Astrocyte of the spinal cord (primary cell): ENCODE results near the gene PFKL.
"Not testable (repeated sequence)": the region's sequence is repeated elsewhere in the genome, so short reads cannot be mapped to it uniquely, and the experiment has no call there.

Source experiments
- DNase-seq: peaks from one replicate; pipeline ENCODE4 v3.0.0; 2011; ENCODE audit warnings: low read depth, low spot score
- H3K4me3 ChIP-seq: 2 replicates; pipeline ENCODE4 v1.5.1; 2011; ENCODE audit warnings: low read depth, mild to moderate bottlenecking, low read length, moderate library complexity
- in situ Hi-C: cut with HindIII; loops from 2 replicates; pipeline ENCODE4 v1.10.0; 2017; ENCODE audit warnings: low sequenced_read_pairs
- TF ChIP-seq, protein P1 (sequence below): IDR thresholded peaks from 2 replicates; pipeline ENCODE4 v1.5.1; 2012; ENCODE audit warnings: low read depth, mild to moderate bottlenecking, low read length, inconsistent platforms

Gene PFKL

DNA sequence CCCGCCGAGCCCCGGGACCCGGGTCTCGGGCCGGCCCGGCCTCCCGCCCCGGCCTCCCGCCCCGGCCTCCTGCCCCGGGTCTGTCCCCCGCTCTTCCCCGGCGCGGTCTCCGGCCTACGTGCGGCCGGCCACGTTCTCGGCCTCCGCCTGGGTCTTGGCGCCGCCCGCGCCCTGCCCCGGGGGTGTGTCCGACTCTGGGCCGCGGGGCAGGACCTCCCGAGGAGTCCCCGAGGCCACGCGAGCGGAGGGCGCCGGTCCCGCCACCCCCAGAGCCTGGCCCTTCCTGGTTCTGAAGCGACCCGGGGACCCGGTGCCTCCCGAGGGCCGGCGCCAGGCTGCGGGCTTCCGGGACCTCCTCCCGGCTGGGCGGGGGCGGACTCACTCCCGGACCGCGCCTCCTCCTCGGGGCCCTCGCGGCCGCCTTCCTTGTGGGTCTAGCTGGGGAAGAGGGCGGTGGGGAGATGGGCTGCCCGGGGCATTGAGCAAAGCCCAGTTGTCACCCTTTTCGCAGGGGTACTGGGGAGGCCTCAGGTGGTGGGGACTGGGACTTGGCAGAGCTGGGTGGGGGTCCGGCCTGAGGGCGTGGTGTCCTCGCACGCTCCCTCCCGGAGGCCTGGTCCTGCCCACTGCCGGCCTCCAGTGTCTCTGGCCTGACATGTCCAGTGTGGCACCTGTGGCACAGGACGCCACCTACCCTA lies 558 bp downstream of the PFKL start:
- DNase-seq: peak; percentile 36
- in situ Hi-C loops: no loop called here
- TF ChIP-seq, protein P1, sequence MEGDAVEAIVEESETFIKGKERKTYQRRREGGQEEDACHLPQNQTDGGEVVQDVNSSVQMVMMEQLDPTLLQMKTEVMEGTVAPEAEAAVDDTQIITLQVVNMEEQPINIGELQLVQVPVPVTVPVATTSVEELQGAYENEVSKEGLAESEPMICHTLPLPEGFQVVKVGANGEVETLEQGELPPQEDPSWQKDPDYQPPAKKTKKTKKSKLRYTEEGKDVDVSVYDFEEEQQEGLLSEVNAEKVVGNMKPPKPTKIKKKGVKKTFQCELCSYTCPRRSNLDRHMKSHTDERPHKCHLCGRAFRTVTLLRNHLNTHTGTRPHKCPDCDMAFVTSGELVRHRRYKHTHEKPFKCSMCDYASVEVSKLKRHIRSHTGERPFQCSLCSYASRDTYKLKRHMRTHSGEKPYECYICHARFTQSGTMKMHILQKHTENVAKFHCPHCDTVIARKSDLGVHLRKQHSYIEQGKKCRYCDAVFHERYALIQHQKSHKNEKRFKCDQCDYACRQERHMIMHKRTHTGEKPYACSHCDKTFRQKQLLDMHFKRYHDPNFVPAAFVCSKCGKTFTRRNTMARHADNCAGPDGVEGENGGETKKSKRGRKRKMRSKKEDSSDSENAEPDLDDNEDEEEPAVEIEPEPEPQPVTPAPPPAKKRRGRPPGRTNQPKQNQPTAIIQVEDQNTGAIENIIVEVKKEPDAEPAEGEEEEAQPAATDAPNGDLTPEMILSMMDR: no peak
- peak overlapping the region; percentile 60 for H3K4me3 ChIP-seq

DNA sequence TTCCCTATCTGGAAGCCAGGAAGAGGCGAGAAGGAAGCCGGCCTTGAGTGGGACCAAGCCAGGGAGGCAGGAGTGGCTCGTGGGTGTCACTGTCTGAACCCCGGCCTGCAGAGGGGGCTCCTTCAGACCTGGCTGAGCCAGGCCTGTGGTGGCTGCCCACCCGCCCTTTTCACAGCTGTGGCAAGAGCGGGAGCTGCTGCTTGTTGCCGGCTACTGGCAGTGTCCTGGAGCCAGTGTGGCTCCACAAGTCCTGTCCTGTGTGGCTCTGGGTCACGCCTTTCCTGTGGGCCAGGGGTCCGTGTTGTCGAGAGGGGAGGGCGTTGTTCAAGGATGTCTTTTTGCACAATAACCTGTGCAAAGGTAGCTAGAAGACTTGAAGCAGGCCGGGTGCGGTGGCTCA lies 1.3 kb downstream of the PFKL start:
- DNase-seq: no peak
- in situ Hi-C loops: no loop called here
- H3K4me3 ChIP-seq: peak overlapping the region; percentile 60
- TF ChIP-seq, protein P1: no peak

DNA sequence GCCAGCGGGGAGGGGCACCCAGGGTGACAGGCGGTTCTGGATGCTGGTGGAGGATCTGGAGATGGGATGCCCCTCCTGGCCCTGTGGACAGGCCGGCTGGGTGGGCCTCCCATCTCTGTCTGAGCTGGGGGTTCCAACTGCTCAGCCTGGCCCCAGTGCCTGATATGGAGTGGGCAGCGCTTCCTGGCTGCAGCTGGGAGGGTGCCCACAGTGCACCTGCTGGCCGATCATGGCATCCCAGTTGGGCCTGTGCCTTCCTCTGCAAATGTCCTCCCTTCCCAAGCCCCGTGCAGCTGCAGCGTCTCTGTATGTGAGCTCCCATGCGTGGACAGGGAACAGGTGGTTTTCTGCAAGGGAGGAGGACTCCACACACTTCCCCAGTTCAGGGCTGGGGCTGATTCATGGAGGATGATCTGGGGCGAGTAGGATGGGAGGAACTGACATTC lies 2.1 kb downstream of the PFKL start:
- in situ Hi-C loops: no loop called here
- TF ChIP-seq, protein P1: no peak

DNA sequence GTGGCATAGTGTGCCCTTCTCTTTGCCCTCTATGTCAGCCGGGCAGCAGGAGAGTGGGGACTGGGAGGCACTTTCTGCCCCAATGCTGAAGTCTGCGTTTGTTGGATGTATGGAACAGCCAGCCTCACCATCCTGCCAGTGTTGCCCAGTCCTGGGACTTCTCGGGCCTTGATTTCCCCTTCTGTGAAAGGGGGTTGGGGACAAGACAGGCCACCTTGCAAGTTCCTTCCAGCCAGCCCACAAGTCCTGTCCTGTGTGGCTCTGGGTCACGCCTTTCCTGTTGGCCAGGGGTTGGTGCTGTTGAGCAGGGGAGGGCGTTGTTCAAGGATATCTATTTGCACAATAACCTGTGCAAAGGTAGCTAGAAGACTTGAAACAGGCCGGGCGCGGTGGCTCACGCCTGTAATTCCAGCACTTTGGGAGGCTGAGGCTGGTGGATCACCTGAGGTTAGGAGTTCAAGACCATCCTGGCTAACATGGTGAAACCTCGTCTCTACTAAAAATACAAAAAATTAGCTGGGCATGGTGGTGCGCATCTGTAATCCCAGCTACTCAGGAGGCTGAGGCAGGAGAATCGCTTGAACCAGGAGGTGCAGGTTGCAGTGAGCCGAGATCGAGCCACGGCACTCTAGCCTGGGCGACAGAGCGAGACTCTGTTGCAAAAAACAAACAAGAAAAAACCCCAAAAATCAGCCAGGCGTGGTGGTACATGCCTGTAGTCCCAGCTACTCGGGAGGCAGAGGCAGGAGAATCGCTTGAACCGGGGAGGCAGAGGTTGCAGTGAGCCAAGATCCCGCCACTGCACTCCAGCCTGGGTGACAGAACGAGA lies 2.9 kb downstream of the PFKL start:
- in situ Hi-C loops: not testable (repeated sequence)

More for the DNA sequence above, 2.1 kb downstream of the PFKL start:
- H3K4me3 ChIP-seq: no peak overlapping the region
- no peak for DNase-seq

DNA sequence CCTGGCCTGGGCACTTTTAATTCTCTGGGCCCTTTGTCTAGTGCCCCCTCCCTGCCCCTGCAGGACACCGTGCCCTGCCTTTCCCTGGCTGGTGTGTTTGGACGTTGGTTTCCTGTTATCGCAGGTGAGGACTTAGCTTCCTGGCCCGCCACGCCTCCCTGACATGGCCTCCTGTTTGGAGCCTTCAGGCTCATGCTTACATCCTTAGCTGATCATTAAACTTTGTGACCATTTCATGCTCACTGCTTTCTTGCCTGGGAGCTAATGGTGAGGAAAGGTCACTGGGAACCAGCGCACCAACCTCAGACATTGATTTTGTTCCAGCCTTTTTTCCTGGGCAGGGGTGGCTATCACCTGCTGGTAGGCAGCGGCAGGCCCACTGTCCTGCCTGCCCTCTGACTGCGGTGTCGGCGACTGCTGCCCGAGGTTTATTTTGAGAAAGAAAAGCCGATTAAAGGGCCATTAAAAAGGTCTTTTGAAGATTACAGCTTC lies 3.7 kb downstream of the PFKL start:
- in situ Hi-C loops: no loop called here
- no peak overlapping the region for H3K4me3 ChIP-seq
- no peak for DNase-seq
- TF ChIP-seq, protein P1: no peak

More for the DNA sequence above, 2.9 kb downstream of the PFKL start:
- H3K4me3 ChIP-seq, DNase-seq: not testable (repeated sequence)
- TF ChIP-seq, protein P1: peak; percentile 17

DNA sequence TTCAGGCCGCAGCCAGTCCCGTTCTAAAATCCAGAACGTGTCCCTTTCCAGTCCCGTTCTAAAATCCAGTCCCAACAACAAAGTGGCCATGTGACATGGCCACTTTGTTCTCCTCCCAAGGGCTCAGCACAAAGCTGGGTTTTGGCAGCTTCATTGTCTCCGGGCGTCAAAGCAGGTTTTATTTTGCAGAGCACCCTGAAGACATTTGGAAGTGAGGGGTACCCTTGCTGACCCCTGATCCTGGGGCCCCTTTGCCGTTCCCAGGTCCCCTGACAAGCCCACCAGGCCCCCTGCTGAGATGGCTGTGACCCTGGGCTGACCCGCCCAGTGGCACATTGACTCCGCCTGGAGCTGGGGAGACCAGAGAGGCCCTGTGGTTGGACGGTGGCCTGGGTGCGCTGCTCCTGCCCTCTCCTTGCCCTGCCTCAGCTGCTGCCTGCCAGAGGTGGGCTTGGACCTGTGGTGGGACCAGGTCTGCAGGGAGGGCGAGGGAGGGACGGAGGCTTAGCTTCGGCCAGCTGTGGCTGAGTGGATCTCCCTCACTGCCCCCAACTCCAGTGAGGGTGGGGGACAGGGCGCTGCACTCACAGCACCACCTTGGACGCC lies 4.3 kb downstream of the PFKL start:
- TF ChIP-seq, protein P1: no peak
- in situ Hi-C loops: no loop called here
- no peak overlapping the region for H3K4me3 ChIP-seq
- DNase-seq: no peak
